ENCODE data around the gene CHCHD4. TPM values are rescaled to one million over a fixed set of nuclear protein-coding genes. Genes with fewer than 3 reads are reported as not detected.

The CHCHD4 gene
- total RNA-seq, 1 donor from 2014 or later = 9.4 TPM

DNA sequence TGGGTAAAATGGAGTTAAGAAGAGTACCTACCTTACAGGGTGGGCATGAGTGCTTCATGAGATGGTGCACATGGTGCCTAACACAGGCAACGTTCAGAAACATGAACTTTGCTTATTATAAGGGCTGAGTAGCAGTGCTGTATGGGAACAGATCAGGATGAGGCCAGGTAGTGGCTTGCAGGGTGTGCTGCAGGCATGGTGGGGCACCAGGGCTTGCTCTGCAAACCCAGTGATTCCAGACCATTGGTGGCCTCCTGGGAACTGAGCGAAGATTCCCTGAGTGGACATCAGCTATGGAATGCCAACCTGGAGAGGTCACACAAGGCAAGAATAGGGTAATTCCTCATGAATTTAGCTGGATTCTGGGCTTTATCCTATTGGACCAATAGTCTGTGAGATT lies 16.0 kb upstream of the CHCHD4 start:
- H3K4me3 Mint-ChIP-seq (ENCODE audit: unreplicated experiment) = no peak overlapping the region
- no peak overlapping the region for H3K27ac Mint-ChIP-seq (ENCODE audit: unreplicated experiment)
- H3K36me3 Mint-ChIP-seq (ENCODE audit: unreplicated experiment) = no peaks in the 10 kb centered on the region
- DNase-seq = no peak
- TF ChIP-seq, protein P1, sequence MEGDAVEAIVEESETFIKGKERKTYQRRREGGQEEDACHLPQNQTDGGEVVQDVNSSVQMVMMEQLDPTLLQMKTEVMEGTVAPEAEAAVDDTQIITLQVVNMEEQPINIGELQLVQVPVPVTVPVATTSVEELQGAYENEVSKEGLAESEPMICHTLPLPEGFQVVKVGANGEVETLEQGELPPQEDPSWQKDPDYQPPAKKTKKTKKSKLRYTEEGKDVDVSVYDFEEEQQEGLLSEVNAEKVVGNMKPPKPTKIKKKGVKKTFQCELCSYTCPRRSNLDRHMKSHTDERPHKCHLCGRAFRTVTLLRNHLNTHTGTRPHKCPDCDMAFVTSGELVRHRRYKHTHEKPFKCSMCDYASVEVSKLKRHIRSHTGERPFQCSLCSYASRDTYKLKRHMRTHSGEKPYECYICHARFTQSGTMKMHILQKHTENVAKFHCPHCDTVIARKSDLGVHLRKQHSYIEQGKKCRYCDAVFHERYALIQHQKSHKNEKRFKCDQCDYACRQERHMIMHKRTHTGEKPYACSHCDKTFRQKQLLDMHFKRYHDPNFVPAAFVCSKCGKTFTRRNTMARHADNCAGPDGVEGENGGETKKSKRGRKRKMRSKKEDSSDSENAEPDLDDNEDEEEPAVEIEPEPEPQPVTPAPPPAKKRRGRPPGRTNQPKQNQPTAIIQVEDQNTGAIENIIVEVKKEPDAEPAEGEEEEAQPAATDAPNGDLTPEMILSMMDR (IDR thresholded peaks at IDR 0.05; ENCODE audit: partially characterized antibody, unreplicated experiment) = no peak
- peaks cover 5% of the 10 kb centered on the region for H3K4me1 Mint-ChIP-seq (ENCODE audit: low read depth, unreplicated experiment)
- H3K9me3 Mint-ChIP-seq (ENCODE audit: unreplicated experiment) = no peaks in the 10 kb centered on the region
- H3K27me3 Mint-ChIP-seq (ENCODE audit: unreplicated experiment) = peaks cover 7% of the 10 kb centered on the region

DNA sequence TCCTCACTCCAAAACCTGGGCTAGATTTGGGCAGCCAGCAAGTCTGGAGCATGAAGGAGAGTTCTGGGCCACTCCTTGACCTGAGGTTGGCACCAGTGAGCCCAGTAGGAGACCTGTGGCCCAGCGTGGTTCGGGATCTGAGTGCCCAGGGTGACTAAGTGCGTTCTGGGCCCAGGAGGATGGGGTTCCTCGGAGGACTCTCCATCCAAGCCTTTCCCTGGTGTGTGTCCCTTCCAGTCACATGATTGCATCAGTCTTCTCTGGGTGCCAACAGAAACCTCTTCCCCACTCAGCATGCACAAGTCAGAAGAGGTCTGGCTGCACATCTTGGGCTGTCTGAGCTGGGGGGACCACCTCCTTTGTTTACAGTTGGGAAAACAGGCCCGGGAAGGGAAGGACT lies 15.1 kb upstream of the CHCHD4 start:
- Mint-ChIP-seq H3K9me3 (ENCODE audit: unreplicated experiment) (no peaks in the 10 kb centered on the region), H3K4me3 (ENCODE audit: unreplicated experiment) (no peak overlapping the region), H3K36me3 (ENCODE audit: unreplicated experiment) (no peaks in the 10 kb centered on the region), H3K27me3 (ENCODE audit: unreplicated experiment) (peaks cover 7% of the 10 kb centered on the region), H3K4me1 (ENCODE audit: low read depth, unreplicated experiment) (peaks cover 5% of the 10 kb centered on the region), H3K27ac (ENCODE audit: unreplicated experiment) (no peak overlapping the region)
- TF ChIP-seq, protein P1 (IDR thresholded peaks at IDR 0.05; ENCODE audit: partially characterized antibody, unreplicated experiment) = no peak
- DNase-seq = no peak

DNA sequence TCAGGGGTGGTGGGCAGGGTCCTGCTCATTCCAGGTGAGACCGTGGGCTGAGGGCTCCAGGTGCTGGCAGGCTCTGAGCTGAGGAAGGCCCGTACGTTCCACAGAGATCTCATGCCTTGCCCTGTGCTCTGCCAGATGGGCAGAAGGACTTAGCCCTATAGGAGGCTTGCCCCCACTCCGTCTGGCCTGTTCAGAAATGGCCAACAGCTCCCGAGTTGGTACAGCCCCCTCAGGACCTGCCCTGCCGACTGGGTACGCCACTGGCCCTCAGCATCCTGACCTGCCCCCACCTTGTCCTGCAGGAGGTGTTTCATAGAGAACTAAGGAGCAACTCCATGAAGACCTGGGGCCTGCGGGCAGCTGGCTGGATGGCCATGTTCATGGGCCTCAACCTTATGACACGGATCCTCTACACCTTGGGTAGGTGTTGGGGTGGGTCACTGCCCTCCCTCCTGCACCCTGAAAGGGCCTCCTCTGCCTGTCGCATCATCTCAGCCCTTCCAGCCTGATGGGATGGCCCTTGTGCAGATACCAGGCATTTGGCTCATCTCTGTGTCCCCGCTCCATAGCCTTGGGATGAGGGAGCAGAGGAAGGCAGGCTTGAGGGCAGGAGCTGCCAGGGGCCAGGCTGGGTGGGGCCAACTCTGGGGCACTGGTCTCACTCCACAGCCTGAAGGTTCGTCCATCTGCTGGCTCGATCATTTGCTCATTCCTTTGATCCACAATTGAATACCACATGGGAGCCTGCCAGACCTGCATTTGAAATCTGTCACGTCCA lies 14.4 kb upstream of the CHCHD4 start:
- Mint-ChIP-seq H3K36me3 (ENCODE audit: unreplicated experiment) (no peaks in the 10 kb centered on the region), H3K27ac (ENCODE audit: unreplicated experiment) (peak overlapping the region; percentile 17), H3K4me3 (ENCODE audit: unreplicated experiment) (no peak overlapping the region)

DNA sequence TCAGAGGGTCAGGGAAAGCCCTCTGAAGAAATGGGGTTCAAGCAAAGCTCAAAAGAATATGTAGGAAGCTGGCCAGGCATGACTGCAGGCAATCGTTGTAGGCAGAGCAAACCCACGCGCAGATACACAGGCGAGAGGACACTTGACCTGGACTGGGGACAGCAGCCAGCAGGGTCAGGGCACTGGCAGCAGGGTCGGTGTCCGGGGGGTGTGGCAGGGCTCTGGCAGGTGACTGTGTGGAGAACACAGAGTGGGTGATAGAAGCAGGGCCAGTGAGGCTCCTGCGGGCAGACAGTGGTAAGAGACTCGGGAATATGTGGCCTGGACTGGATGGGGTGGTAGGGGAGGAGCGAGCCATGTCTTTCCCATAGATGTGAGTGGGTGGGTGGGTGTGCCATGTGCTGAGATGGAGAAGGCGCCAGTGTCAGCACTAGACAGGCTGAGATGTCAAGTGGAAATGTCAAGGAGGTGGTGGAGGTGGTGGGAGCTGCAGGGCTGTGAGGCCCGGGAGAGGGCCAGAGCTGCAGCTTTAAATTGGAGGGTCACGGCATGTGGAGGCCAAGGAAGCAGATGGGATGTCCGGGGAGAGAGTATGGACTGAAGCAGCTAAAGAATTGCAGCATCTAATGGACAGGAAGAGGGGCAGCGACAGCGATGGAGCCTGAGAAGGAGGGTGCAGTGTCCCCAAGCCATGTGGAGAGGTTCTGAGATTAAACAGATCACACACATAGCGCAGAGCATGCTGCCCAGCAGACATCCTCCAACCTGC lies 13.6 kb upstream of the CHCHD4 start:
- Mint-ChIP-seq H3K27me3 (ENCODE audit: unreplicated experiment) (peaks cover 7% of the 10 kb centered on the region), H3K4me3 (ENCODE audit: unreplicated experiment) (no peak overlapping the region)

More for the DNA sequence above, 14.4 kb upstream of the CHCHD4 start:
- Mint-ChIP-seq H3K4me1 (ENCODE audit: low read depth, unreplicated experiment) (peaks cover 5% of the 10 kb centered on the region), H3K27me3 (ENCODE audit: unreplicated experiment) (peaks cover 5% of the 10 kb centered on the region), H3K9me3 (ENCODE audit: unreplicated experiment) (no peaks in the 10 kb centered on the region)
- DNase-seq = no peak
- TF ChIP-seq, protein P1 (IDR thresholded peaks at IDR 0.05; ENCODE audit: partially characterized antibody, unreplicated experiment) = no peak

More for the DNA sequence above, 13.6 kb upstream of the CHCHD4 start:
- TF ChIP-seq, protein P1 (IDR thresholded peaks at IDR 0.05; ENCODE audit: partially characterized antibody, unreplicated experiment) = no peak
- H3K9me3 Mint-ChIP-seq (ENCODE audit: unreplicated experiment) = no peaks in the 10 kb centered on the region
- no peaks in the 10 kb centered on the region for H3K36me3 Mint-ChIP-seq (ENCODE audit: unreplicated experiment)
- H3K27ac Mint-ChIP-seq (ENCODE audit: unreplicated experiment) = no peak overlapping the region
- peaks cover 5% of the 10 kb centered on the region for H3K4me1 Mint-ChIP-seq (ENCODE audit: low read depth, unreplicated experiment)
- DNase-seq = no peak

Measured in glutamatergic neuron (in vitro differentiated cells).